NOMO-1 (cell line): ENCODE measurements around the gene TRPM3.
A peak's percentile ranks its signal among the peaks of the same experiment; 100 is the strongest.

Source experiments
- DNase-seq, 2 experiments: peaks; one replicate each; lab custom pipeline; 2025; ENCODE audit not compliant: unreplicated experiment in 2 of 2; lab: John Stamatoyannopoulos, UW

The TRPM3 gene

GRCh38 chr9:70852711-70853240 lies 268.6 kb downstream of the TRPM3 start:
- DNase-seq: no peak

GRCh38 chr9:70840266-70840665 lies 281.2 kb downstream of the TRPM3 start:
- no peak for DNase-seq

GRCh38 chr9:70835323-70835722 lies 286.1 kb downstream of the TRPM3 start:
- no peak for DNase-seq

GRCh38 chr9:70832492-70832891 lies 288.9 kb downstream of the TRPM3 start:
- no peak for DNase-seq

GRCh38 chr9:70830618-70831017 lies 290.8 kb downstream of the TRPM3 start:
- DNase-seq: no peak

GRCh38 chr9:70829591-70830265 lies 291.7 kb downstream of the TRPM3 start:
- no peak for DNase-seq

GRCh38 chr9:70826562-70826961 lies 294.9 kb downstream of the TRPM3 start:
- no peak for DNase-seq

GRCh38 chr9:70823284-70823683 lies 298.1 kb downstream of the TRPM3 start:
- DNase-seq: no peak

- no peak for DNase-seq
Measured at GRCh38 chr9:70817311-70817710, 304.1 kb downstream of the TRPM3 start.

GRCh38 chr9:70816891-70817290 lies 304.5 kb downstream of the TRPM3 start:
- DNase-seq: no peak

- no peak for DNase-seq
Measured at GRCh38 chr9:70816316-70816715, 305.1 kb downstream of the TRPM3 start.

GRCh38 chr9:70814597-70814996 lies 306.8 kb downstream of the TRPM3 start:
- no peak for DNase-seq

GRCh38 chr9:70813141-70813540 lies 308.3 kb downstream of the TRPM3 start:
- no peak for DNase-seq

GRCh38 chr9:70811638-70812037 lies 309.8 kb downstream of the TRPM3 start:
- peak in 1 of 2 experiments; percentile 52 for DNase-seq

GRCh38 chr9:70806875-70807274 lies 314.5 kb downstream of the TRPM3 start:
- DNase-seq: no peak

- DNase-seq: no peak
Measured at GRCh38 chr9:70805949-70806348, 315.5 kb downstream of the TRPM3 start.

- no peak for DNase-seq
Measured at GRCh38 chr9:70802758-70803436, 318.5 kb downstream of the TRPM3 start.

GRCh38 chr9:70802206-70802605 lies 319.2 kb downstream of the TRPM3 start:
- no peak for DNase-seq

- DNase-seq: no peak
Measured at GRCh38 chr9:70801181-70801829, 320.1 kb downstream of the TRPM3 start.

- DNase-seq: no peak
Measured at GRCh38 chr9:70798018-70798417, 323.4 kb downstream of the TRPM3 start.

GRCh38 chr9:70795841-70796240 lies 325.6 kb downstream of the TRPM3 start:
- DNase-seq: no peak

GRCh38 chr9:70792796-70793195 lies 328.6 kb downstream of the TRPM3 start:
- no peak for DNase-seq
